Central memory CD8-positive, alpha-beta T cell (primary cell): ENCODE measurements around the gene ACBD7.

Source experiments
- ATAC-seq: fragments of 150-1000 bp; cut with Tn5 transposase; replicated peaks from 2 replicates; pipeline ENCODE4 v1.10.0; 2022; ENCODE audit warnings: mild to moderate bottlenecking, moderate FRiP score, moderate number of reproducible peaks; ENCODE audit not compliant: poor library complexity, severe bottlenecking; ENCODE audit errors: extremely low read depth
- DNase-seq, 2 donors: peaks; one replicate each; pipeline ENCODE4 v3.0.0; 2021; ENCODE audit warnings: low spot score in 2 of 2
- H3K27ac Mint-ChIP-seq: one replicate; pipeline ENCODE4 v1.8.0; 2022; ENCODE audit warnings: low read depth, mild to moderate bottlenecking, moderate library complexity, mixed read lengths
- H3K27me3 Mint-ChIP-seq: one replicate; pipeline ENCODE4 v1.8.0; 2022; ENCODE audit warnings: mixed read lengths
- H3K36me3 Mint-ChIP-seq: one replicate; pipeline ENCODE4 v1.8.0; 2022; ENCODE audit warnings: mild to moderate bottlenecking, moderate library complexity, mixed read lengths; ENCODE audit not compliant: insufficient read depth
- H3K4me1 Mint-ChIP-seq: one replicate; pipeline ENCODE4 v1.8.0; 2022; ENCODE audit warnings: mixed read lengths
- H3K4me3 Mint-ChIP-seq: one replicate; pipeline ENCODE4 v1.8.0; 2022; ENCODE audit warnings: mild to moderate bottlenecking, moderate library complexity, mixed read lengths
- H3K9me3 Mint-ChIP-seq: one replicate; pipeline ENCODE4 v1.8.0; 2022; ENCODE audit warnings: mixed read lengths

The ACBD7 gene

DNA sequence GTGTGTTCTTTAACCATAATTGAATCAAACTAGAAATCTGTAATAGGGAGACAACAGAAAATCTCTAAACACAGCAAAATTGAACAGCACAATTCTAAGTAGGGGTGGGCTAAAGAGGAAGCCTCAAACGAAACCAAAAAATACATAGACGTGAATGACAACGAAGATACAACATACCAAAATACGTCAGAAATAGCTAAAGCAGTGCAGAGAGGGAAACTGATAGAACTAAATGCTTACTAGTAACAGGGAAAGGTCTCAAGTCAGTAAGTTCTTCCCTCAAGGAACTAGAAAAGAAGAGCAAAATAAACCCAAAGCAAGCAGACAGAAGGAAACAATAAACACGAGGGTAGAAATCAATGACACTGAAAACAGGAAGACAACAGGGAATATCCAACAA, 27.6 kb upstream of the ACBD7 start:
- Mint-ChIP-seq H3K27me3 (no peaks in the 10 kb centered on the region), H3K9me3 (no peaks in the 10 kb centered on the region), H3K4me3 (no peak overlapping the region), H3K27ac (no peak overlapping the region), H3K4me1 (peaks cover 5% of the 10 kb centered on the region), H3K36me3 (peaks cover 22% of the 10 kb centered on the region)
- no peak for DNase-seq
- ATAC-seq: no peak

DNA sequence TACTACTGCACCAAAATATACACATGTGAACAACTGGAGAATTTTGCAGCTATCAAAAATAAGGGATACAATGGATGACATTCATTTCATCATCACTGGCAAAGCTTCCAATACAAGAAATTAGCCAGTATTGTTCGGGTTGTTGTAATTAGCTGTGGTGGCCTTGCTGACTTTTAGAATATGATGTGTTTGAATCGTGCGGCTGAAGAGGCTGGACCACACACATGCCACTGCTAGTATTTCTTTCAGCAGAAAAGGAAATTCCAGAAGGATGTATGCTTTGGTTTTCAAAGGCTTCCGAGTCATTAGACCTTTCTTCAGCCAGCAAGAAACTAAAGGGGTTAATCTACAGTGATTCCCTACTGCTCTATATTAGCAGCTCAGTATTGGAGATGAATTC, 25.2 kb upstream of the ACBD7 start:
- Mint-ChIP-seq H3K27ac (peak overlapping the region; percentile 50), H3K9me3 (no peaks in the 10 kb centered on the region), H3K4me1 (peaks cover 5% of the 10 kb centered on the region), H3K27me3 (no peaks in the 10 kb centered on the region), H3K36me3 (peaks cover 33% of the 10 kb centered on the region), H3K4me3 (no peak overlapping the region)
- DNase-seq (no peak), ATAC-seq (no peak)

DNA sequence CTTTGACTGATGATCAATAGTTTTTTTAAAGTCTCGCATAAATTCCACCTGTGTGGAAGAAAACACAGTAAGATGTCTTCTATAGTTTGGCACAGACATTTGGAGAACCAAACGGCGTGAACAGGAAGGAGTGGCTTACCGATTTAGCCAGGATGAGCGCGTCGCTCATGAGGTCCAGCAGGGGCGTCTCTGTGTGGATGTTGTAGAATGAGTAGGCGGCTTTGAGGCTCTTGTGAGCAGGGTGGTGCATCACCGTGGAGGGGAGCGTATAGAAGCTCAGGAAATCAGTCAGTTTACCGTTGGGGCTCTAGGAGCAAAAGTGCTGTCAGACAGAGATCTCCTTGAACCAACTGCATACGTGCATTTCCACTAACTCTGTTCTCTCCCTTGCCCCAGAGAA, 24.1 kb upstream of the ACBD7 start:
- ATAC-seq: no peak
- H3K36me3 Mint-ChIP-seq: peaks cover 38% of the 10 kb centered on the region

DNA sequence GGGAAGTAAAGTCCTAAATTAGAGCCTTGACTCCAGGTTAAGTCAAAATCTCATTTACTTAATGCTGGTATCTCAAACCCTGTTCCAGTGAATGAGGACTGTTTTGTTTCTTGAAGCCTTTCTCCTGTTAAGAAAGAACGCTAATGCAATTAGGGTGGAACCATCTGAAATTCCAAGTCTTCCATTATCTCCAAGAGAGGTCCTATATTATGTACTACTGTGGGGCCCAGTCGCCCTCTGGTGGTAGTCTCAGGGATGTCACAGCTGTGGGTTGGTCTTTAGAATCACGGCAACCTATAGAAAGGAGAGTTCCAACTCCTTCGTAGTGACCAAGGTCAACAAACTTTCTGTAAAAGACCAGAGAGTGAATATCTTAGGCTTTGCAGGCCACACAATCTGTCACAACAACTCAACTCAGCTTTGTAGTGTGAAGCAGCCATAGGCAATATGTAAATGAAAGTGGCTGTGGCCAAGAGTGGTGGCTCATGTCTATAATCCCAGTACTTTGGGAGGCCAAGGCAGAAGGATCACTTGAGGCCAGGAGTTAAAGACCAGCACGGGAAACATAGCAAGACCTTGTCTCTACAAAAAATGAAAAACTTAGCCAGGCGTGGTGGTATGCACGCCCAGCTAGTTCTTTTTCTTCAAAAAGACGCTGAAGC, 17.9 kb upstream of the ACBD7 start:
- Mint-ChIP-seq H3K4me1 (no peaks in the 10 kb centered on the region), H3K36me3 (peaks cover 69% of the 10 kb centered on the region), H3K27me3 (no peaks in the 10 kb centered on the region), H3K27ac (no peak overlapping the region), H3K9me3 (no peaks in the 10 kb centered on the region), H3K4me3 (no peak overlapping the region)
- ATAC-seq (peak; percentile 91), DNase-seq (peak; percentile 40 to 53)

More for the DNA sequence above, 24.1 kb upstream of the ACBD7 start:
- Mint-ChIP-seq H3K4me1 (peaks cover 5% of the 10 kb centered on the region), H3K27me3 (no peaks in the 10 kb centered on the region), H3K4me3 (no peak overlapping the region), H3K9me3 (no peaks in the 10 kb centered on the region), H3K27ac (no peak overlapping the region)
- DNase-seq: no peak

DNA sequence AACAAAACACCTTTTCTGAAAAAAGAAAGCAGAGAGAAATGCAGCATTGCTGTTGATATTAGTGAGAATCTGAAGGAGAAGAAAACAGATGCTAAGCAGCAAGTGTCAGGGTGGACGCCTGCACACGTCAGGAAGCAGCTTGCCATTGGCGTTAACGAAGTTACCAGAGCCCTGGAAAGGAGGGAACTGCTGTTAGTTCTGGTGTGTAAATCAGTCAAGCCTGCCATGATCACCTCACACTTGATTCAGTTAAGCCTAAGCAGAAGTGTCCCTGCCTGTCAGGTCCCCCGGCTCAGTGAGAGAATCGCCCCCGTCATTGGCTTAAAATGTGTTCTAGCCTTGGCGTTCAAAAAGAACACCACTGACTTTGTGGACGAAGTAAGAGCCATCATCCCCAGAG, 14.9 kb upstream of the ACBD7 start:
- no peak overlapping the region for H3K27ac Mint-ChIP-seq

DNA sequence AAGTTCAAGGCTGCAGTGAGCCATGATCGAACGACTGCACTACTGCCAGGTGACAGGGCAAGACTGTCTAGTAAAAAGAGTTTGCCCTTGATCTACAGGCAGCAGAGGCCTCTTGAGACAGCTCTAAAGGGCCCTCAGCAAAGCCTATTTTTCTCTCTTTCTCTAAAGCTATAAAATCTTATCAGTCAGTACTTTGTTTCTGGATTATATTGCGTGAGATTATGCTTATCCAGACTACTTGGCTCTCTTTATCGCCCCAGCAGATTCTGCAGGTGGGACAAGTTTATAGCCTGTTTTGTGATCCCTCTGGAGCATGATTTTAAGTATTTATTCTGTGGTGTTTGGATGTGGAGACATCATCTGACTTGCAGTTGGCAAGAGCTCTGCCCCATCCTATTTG, 11.3 kb upstream of the ACBD7 start:
- Mint-ChIP-seq H3K9me3 (no peaks in the 10 kb centered on the region), H3K36me3 (peaks cover 58% of the 10 kb centered on the region), H3K4me1 (peaks cover 36% of the 10 kb centered on the region), H3K4me3 (no peak overlapping the region), H3K27me3 (no peaks in the 10 kb centered on the region), H3K27ac (peak overlapping the region; percentile 22)
- no peak for DNase-seq
- no peak for ATAC-seq

More for the DNA sequence above, 14.9 kb upstream of the ACBD7 start:
- H3K4me1 Mint-ChIP-seq: peaks cover 22% of the 10 kb centered on the region
- H3K4me3 Mint-ChIP-seq: no peak overlapping the region
- no peaks in the 10 kb centered on the region for H3K27me3 Mint-ChIP-seq
- H3K36me3 Mint-ChIP-seq: peaks cover 59% of the 10 kb centered on the region
- no peak for DNase-seq
- no peaks in the 10 kb centered on the region for H3K9me3 Mint-ChIP-seq
- no peak for ATAC-seq

DNA sequence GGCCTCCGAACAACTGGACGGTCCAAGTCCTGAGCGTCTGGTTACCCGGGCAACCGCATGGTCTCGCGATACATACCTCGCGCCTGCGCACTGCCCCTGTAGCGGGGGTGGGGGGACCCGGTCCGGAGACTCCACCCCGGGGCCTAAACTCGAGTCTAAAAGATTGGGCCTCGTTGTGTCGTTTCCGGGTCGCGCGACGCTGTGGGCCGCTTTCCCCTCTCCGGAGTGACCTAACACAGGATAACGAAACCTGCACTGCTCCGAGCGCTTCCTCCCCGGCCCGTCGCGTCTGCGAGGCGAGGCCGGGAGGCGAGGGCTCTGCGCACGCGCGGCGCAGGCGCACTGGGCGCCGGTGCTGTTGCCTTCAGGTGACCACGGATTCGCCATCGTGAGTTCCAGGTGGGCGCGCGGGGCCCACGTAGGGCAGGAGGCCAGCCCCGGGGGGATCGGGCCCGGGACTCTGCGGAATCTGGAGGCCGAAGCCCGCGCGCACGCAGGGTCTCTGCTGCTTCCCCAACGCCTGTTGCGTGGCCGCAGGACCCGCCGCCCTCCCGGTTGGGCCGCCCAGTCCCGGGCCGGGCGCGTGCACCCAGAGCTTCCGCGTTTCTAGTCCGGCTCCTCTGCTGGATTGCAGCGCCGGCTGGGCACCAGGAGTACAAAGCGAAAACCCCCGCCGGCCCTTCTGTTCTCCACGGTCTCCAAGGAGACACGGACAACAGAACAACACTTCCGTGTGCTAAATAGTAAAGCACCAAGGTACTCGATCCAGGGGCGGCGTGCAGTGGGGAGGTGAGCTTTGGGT, 8.6 kb upstream of the ACBD7 start, which contains the start of gene RPP38:
TSS of gene RPP38 (plus strand) at position 345 of the 802 bp plus-strand sequence. CDS start 5,960 bp downstream, outside the sequence.
- DNase-seq: peak; percentile 89 to 96
- ATAC-seq: peak; percentile 83
- peaks cover 36% of the 10 kb centered on the region for H3K36me3 Mint-ChIP-seq
- H3K4me3 Mint-ChIP-seq: peak within 1 kb of the TSS; percentile 94
- H3K4me1 Mint-ChIP-seq: peaks cover 36% of the 10 kb centered on the region
- H3K27me3 Mint-ChIP-seq: no peaks in the 10 kb centered on the region
- H3K9me3 Mint-ChIP-seq: no peaks in the 10 kb centered on the region
- peak within 1 kb of the TSS; percentile 92 for H3K27ac Mint-ChIP-seq

DNA sequence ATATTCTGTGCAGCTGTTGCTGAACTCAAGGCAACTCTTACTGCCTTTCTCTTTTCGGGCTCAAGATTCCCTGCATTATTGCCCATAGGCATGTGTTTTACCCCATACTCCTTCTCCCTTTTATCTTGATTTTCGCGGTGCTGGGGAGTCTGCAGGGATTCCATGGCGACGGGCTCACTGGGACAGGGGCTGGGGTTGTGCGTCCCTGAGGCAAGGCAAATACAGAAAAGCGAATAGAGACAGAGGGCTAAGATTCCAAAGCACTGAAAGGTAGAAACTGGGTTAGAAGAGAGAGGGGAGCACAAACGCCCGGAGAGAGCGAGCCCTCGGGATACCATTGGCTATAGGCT, 8.1 kb upstream of the ACBD7 start:
- Mint-ChIP-seq H3K9me3 (no peaks in the 10 kb centered on the region), H3K4me3 (peak overlapping the region; percentile 94), H3K27ac (peak overlapping the region; percentile 92), H3K36me3 (peaks cover 31% of the 10 kb centered on the region), H3K27me3 (no peaks in the 10 kb centered on the region), H3K4me1 (peaks cover 36% of the 10 kb centered on the region)
- DNase-seq: no peak
- no peak for ATAC-seq

DNA sequence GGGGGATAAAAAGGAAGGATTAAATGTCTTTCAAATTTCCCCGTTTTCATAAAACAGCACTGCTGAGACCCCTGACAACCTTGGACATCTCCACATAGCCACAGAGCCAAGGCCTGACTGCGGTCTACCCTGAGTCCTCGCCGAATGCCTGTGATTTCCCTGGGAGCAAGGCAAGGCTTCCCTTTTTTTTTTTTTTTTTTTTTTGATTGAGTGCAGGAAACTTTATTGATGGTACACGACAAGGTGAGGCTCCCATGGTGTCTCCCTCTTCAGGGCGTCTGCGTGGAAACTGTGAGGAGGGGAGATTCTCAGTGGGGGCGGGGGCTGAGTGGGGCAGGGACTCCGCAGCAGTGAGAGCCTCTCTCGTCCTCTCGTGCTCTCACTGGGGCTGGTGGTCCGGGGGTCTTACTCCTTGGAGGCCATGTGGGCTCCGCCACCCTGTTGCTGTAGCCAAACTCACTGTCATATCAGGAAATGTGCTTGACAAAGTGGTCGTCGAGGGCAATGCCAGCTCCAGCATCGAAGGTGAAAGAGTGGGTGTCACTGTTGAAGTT, 4.4 kb upstream of the ACBD7 start:
- Mint-ChIP-seq H3K27ac (no peak overlapping the region), H3K4me1 (peaks cover 11% of the 10 kb centered on the region), H3K27me3 (no peaks in the 10 kb centered on the region), H3K36me3 (peaks cover 18% of the 10 kb centered on the region), H3K4me3 (no peak overlapping the region), H3K9me3 (no peaks in the 10 kb centered on the region)
- no peak for DNase-seq
- ATAC-seq: no peak

DNA sequence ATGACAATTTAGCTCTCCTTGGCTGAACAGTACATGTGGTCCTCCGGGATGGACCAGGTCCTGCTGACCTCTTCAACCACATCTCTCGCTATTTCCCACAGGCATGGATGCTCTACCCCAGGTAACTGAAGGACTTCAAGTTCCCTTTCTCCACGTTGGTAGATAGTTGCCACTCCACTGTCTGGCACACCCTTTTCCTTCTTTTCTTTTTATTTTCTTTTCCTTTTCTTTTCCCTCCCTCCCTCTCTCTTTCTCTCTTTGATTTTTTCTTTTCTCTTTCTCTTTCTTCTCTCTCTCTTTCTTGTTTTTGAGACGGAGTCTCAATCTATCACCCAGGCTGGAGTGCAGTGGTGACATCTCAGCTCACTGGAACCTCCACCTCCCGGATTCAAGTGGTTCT, 2.8 kb upstream of the ACBD7 start:
- no peaks in the 10 kb centered on the region for H3K9me3 Mint-ChIP-seq
- DNase-seq: no peak
- no peak overlapping the region for H3K4me3 Mint-ChIP-seq
- no peak for ATAC-seq
- peaks cover 3% of the 10 kb centered on the region for H3K36me3 Mint-ChIP-seq
- H3K4me1 Mint-ChIP-seq: peaks cover under 1% of the 10 kb centered on the region
- H3K27ac Mint-ChIP-seq: no peak overlapping the region
- H3K27me3 Mint-ChIP-seq: no peaks in the 10 kb centered on the region

DNA sequence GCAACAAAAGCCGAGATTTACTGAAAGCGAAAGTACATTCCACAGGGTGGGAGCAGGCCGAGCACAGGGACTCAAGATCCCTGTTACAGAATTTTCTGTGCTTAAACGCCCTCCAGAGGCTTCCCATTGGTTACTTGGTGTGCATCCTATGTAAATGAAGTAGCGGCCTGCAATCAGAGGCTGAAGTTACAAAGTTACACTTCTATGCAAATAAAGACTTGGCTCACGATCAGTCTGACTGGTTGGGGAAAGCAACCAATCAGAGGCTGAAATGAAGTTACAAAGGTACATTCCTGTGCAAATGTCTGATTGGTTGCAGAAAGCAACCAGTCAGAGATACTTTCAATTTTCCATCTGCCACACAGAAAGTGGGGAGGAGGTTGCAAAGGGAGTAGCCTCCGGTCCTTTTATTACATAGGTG, 4.1 kb downstream of the ACBD7 start:
- Mint-ChIP-seq H3K36me3 (peaks cover 2% of the 10 kb centered on the region), H3K4me1 (no peaks in the 10 kb centered on the region), H3K4me3 (no peak overlapping the region), H3K27ac (no peak overlapping the region), H3K9me3 (no peaks in the 10 kb centered on the region), H3K27me3 (peaks cover 7% of the 10 kb centered on the region)
- ATAC-seq (no peak), DNase-seq (no peak)

DNA sequence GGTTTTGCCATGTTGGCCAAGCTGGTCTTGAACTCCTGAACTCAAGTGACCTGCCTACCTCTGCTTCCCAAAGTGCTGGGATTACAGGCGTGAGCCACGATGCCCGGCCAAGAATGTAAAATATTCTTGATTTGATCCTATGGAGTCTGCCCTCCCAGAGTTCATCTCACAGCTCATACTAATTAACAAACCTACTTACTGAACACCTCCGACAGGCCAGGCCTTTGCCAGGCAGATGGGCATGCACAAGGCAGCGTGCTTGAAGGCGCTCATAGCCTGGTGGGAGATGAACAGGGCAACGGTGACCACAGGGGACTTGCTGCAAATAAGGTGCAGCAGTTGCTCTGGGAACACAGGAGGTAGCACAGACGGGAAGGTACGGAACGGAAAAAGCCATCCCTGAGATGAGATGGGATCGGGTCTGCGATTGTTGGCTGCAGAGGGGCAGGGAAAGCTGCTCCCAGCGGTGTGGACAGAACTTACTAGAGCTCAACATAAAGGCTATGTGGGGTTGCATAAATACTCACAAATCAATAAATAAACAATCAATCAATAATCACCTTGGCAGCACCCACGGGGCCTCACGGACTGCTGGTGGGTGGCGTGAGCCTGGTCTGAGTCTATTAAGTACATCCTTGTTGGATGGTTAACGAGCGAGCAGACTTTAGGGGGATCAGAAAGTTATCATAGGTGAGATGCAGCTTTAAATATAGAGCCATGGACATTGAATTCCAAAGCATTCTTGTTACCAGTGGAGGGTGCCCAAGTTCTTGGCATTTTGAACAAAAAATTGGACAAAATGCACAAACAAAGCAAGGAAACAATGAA, 4.7 kb downstream of the ACBD7 start:
- Mint-ChIP-seq H3K36me3 (peaks cover 2% of the 10 kb centered on the region), H3K4me1 (no peaks in the 10 kb centered on the region), H3K27me3 (peaks cover 7% of the 10 kb centered on the region), H3K27ac (no peak overlapping the region), H3K4me3 (no peak overlapping the region), H3K9me3 (no peaks in the 10 kb centered on the region)
- ATAC-seq: no peak
- DNase-seq: no peak
